AG09309 (cell line): ENCODE measurements around the gene PGGHG.

ENCODE experiments used
- DNase-seq: peaks from one replicate; pipeline ENCODE4 v3.0.0-alpha.2; 2010; ENCODE audit warnings: low read depth
- H3K4me3 ChIP-seq: 2 replicates; pipeline ENCODE4 v1.5.1; 2011; ENCODE audit warnings: mild to moderate bottlenecking, low read depth, low read length, moderate library complexity; ENCODE audit not compliant: control insufficient read depth
- CTCF ChIP-seq: IDR thresholded peaks from 2 replicates; pipeline ENCODE4 v1.5.1; 2011; ENCODE audit warnings: mild to moderate bottlenecking, low read depth, low read length, inconsistent platforms; ENCODE audit not compliant: insufficient read depth, control insufficient read depth; ENCODE audit errors: missing control alignments

Gene PGGHG

GRCh38 chr11:335779-336658 is 47.1 kb downstream of the PGGHG start:
- TF ChIP-seq CTCF = no peak
- H3K4me3 ChIP-seq = no peak overlapping the region
- no peak for DNase-seq

- TF ChIP-seq CTCF = no peak
- no peak overlapping the region for H3K4me3 ChIP-seq
- no peak for DNase-seq
Measured at GRCh38 chr11:336659-337198, 47.8 kb downstream of the PGGHG start.

- no peak for DNase-seq
- TF ChIP-seq CTCF = no peak
- H3K4me3 ChIP-seq = no peak overlapping the region
Measured at GRCh38 chr11:337711-338110, 48.8 kb downstream of the PGGHG start.

- DNase-seq = no peak
- no peak overlapping the region for H3K4me3 ChIP-seq
- TF ChIP-seq CTCF = no peak
Measured at GRCh38 chr11:339963-340362, 51.0 kb downstream of the PGGHG start.

- no peak overlapping the region for H3K4me3 ChIP-seq
- TF ChIP-seq CTCF = no peak
- no peak for DNase-seq
Measured at GRCh38 chr11:340539-341512, 51.9 kb downstream of the PGGHG start.

- no peak overlapping the region for H3K4me3 ChIP-seq
- no peak for TF ChIP-seq CTCF
- DNase-seq = no peak
Measured at GRCh38 chr11:342328-342727, 53.4 kb downstream of the PGGHG start.
